Activated CD4-positive, alpha-beta T cell treated with anti-CD3 and anti-CD28 coated beads, Interleukin-10, Interleukin-2, amounts not matched to agents 100 ng/mL and 50 ng/mL, durations not matched to agents 16 hours and 8 hours (primary cell): ENCODE results near the gene LTA.

Source experiments
- DNase-seq: peaks from one replicate; pipeline ENCODE4 v3.0.0-alpha.2; 2020

The LTA gene

DNA sequence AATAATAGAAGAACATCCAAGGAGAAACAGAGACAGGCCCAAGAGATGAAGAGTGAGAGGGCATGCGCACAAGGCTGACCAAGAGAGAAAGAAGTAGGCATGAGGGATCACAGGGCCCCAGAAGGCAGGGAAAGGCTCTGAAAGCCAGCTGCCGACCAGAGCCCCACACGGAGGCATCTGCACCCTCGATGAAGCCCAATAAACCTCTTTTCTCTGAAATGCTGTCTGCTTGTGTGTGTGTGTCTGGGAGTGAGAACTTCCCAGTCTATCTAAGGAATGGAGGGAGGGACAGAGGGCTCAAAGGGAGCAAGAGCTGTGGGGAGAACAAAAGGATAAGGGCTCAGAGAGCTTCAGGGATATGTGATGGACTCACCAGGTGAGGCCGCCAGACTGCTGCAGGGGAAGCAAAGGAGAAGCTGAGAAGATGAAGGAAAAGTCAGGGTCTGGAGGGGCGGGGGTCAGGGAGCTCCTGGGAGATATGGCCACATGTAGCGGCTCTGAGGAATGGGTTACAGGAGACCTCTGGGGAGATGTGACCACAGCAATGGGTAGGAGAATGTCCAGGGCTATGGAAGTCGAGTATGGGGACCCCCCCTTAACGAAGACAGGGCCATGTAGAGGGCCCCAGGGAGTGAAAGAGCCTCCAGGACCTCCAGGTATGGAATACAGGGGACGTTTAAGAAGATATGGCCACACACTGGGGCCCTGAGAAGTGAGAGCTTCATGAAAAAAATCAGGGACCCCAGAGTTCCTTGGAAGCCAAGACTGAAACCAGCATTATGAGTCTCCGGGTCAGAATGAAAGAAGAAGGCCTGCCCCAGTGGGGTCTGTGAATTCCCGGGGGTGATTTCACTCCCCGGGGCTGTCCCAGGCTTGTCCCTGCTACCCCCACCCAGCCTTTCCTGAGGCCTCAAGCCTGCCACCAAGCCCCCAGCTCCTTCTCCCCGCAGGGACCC, 2.3 kb downstream of the LTA start:
- DNase-seq, result peak; percentile 65

DNA sequence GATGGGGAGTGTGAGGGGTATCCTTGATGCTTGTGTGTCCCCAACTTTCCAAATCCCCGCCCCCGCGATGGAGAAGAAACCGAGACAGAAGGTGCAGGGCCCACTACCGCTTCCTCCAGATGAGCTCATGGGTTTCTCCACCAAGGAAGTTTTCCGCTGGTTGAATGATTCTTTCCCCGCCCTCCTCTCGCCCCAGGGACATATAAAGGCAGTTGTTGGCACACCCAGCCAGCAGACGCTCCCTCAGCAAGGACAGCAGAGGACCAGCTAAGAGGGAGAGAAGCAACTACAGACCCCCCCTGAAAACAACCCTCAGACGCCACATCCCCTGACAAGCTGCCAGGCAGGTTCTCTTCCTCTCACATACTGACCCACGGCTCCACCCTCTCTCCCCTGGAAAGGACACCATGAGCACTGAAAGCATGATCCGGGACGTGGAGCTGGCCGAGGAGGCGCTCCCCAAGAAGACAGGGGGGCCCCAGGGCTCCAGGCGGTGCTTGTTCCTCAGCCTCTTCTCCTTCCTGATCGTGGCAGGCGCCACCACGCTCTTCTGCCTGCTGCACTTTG, 3.3 kb downstream of the LTA start, which contains the start of gene TNF:
Gene TNF, plus strand, starts transcription at position 231 of the 567 bp plus-strand sequence. Its CDS starts 177 bp downstream, at position 408.
- DNase-seq, result peak; percentile 96

GRCh38 chr6:31575952-31576685, 4.0 kb downstream of the LTA start:
- peak; percentile 36 for DNase-seq

- peak; percentile 84 for DNase-seq
Observed at GRCh38 chr6:31576897-31577578, 4.9 kb downstream of the LTA start.

- DNase-seq, result no peak
Observed at GRCh38 chr6:31577579-31577966, 5.5 kb downstream of the LTA start.

GRCh38 chr6:31578184-31579118, 6.4 kb downstream of the LTA start:
- peak; percentile 41 for DNase-seq

GRCh38 chr6:31579119-31579505, 7.0 kb downstream of the LTA start:
- DNase-seq, result no peak

- peak; percentile 61 for DNase-seq
Observed at GRCh38 chr6:31579546-31580437, 7.7 kb downstream of the LTA start.

DNA sequence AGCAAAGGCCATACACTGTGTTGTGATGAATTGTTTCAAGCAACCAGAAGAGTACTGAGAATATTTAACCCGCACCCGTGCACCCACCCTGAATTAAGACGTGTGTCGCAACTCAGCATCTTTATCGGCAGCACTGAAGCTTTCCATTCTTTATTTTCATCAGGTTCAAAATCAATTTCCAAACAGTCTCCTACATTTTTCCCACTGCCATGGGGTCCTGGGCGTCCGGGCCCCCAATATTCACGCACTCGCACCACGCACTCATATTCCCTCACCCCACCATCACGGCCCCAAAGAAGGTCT, 8.3 kb downstream of the LTA start:
- no peak for DNase-seq

DNA sequence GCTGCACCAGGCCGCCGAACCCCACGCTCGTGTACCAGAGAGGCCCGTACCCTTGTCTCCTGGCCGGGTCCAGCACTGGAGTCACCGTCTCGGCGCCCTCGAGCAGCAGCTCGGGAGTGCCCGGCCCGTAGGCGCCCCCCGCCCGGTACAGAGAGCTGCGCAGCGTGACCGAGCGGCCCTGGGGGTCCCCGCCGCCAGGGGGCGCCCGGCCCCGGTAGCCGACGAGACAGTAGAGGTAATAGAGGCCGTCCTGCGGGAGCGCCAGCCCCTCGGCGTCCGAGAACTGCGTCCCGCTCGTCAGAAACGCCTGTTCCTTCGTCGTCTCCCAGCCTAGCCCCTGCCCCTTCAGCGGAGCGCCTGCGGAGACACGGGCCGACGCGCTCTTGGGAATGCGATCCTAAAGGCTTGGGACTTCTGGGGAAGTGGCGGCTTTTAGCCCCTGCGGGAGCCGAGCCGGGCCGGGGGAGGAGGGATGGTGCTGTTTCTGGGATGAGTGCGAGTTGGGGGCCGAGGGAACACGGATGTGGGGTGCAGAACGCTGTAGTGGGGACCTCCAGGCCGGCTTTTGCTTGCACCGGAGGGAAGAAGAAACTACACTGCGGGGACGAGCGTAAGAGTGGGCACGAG, 8.8 kb downstream of the LTA start:
- DNase-seq, result peak; percentile 94

DNA sequence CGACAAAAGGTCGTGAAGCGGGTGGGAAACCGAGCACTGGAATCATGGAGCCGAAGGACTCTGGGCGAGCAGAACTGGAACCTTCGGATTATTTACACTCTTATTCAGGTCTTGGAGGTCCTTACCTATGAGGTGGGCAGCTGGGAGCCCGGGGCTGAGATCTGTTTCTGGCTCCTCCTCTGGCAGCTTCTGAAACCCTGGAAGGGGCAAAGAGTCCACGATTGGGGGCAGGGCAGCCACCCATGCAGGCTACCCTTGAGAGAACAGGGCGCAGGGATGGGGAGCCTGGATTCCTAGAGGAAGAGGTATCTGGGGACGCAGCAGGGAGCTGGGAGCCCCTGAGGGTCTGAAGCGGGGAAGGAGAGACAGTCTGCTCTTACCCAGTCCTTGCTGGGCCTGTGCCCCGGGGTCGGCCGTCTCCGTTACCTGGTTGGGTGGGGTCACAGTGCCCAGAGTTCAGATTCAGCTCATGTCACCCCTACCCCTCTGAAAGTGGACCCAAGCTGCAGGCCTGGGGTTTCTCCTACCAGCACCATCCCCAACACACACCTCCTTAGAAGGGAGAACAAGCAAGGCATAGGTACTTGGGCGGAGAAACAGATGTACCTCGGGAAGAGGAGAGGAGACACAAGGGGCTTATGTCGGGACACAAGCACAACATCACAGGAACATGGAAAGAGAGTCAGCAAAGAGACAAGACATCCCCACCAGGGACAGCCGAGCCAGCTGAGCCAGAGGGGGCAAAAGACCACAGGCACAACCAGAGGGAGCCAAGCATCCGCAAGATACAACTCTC, 9.5 kb downstream of the LTA start:
- DNase-seq, result peak; percentile 42

GRCh38 chr6:31582230-31582643, 10.1 kb downstream of the LTA start, which contains the start of gene LTB:
Gene LTB, minus strand, starts transcription at chr6:31582424. Its CDS starts 7 bp downstream, at chr6:31582417.
- peak; percentile 72 for DNase-seq

- peak; percentile 85 for DNase-seq
Observed at GRCh38 chr6:31585491-31585890, 13.4 kb downstream of the LTA start.

- no peak for DNase-seq
Observed at GRCh38 chr6:31586008-31586407, 13.9 kb downstream of the LTA start, which contains the start of gene LST1. Gene LST1, plus strand, starts transcription at chr6:31586277. Its CDS starts 1,023 bp downstream, at chr6:31587300.

DNA sequence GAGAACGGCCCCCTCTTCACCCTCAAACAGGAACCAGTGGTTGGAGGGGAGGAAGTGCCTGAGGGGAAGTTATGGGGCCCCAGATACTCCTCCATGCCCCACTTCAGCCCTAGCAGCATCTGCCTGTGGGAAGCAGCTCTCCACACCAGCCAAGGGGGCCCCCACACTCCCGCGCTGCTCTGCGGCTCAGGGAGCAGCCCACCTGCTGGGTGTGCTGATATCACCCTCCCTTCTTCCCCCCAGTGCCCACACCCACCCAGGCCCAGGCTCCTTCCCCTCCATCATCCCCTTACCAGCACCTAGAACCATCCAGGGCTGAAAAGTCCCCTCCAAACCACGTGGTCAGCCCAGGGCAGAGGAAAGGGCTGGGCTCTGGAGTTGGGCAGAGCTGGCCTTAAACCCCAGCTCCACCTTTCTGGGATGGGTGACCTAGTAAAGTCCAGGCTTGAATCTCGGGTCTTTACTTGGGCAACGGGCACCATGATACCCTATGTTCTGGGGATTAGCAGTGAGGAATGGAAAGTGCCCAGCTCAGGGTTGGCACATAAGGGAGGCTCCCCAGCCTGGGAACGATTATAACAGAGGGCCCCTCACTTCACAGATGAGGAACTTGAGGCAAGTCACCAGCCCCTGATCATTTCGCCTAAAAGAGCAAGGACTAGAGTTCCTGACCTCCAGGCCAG, 14.7 kb downstream of the LTA start:
- DNase-seq, result peak; percentile 49

- peak; percentile 44 for DNase-seq
Observed at GRCh38 chr6:31587791-31588777, 16.0 kb downstream of the LTA start.
